Panc1 (cell line): Measurements from ENCODE around the gene OR52E8.

Source experiments
- POLR2AphosphoS5 ChIP-seq: IDR thresholded peaks from 2 replicates; pipeline ENCODE4 v1.6.1; 2012; ENCODE audit warnings: mild to moderate bottlenecking, low read depth, low read length, moderate library complexity
- TF ChIP-seq, protein P1 (sequence below): fragments of 450-650 bp; IDR thresholded peaks from 2 replicates; pipeline ENCODE4 v1.5.1; 2017; ENCODE audit warnings: mild to moderate bottlenecking
- TF ChIP-seq, protein P2 (sequence below), 2 experiments: IDR thresholded peaks; 2 replicates each; pipeline ENCODE4 v1.6.1; 2011 to 2012; ENCODE audit warnings: low read depth in 2 of 2, control low read depth in 1 of 2, low read length in 1 of 2, mild to moderate bottlenecking in 1 of 2, moderate library complexity in 1 of 2; ENCODE audit not compliant: insufficient read depth in 1 of 2

DNA sequence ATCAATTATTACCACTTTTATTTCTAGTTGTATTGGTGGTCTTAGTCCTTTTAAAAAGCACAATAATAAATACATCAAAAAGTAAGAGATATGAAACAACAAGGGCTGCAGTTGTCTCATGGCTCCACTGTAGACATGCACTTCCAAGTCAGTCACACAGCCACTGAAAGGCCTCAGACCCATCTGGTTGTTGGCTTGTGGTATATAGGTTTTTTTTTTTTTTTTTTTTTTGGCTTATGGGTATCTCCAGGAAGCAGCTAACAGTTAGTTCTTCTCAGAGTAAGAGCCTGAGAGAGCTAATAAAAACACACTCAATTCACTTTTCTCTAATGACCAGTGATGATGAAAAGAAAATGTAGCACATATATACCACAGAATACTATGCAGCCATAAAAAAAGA, 9.8 kb downstream of the OR52E8 start:
- TF ChIP-seq, protein P1, sequence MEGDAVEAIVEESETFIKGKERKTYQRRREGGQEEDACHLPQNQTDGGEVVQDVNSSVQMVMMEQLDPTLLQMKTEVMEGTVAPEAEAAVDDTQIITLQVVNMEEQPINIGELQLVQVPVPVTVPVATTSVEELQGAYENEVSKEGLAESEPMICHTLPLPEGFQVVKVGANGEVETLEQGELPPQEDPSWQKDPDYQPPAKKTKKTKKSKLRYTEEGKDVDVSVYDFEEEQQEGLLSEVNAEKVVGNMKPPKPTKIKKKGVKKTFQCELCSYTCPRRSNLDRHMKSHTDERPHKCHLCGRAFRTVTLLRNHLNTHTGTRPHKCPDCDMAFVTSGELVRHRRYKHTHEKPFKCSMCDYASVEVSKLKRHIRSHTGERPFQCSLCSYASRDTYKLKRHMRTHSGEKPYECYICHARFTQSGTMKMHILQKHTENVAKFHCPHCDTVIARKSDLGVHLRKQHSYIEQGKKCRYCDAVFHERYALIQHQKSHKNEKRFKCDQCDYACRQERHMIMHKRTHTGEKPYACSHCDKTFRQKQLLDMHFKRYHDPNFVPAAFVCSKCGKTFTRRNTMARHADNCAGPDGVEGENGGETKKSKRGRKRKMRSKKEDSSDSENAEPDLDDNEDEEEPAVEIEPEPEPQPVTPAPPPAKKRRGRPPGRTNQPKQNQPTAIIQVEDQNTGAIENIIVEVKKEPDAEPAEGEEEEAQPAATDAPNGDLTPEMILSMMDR: no peak
- TF ChIP-seq POLR2AphosphoS5: no peak
- TF ChIP-seq, protein P2, sequence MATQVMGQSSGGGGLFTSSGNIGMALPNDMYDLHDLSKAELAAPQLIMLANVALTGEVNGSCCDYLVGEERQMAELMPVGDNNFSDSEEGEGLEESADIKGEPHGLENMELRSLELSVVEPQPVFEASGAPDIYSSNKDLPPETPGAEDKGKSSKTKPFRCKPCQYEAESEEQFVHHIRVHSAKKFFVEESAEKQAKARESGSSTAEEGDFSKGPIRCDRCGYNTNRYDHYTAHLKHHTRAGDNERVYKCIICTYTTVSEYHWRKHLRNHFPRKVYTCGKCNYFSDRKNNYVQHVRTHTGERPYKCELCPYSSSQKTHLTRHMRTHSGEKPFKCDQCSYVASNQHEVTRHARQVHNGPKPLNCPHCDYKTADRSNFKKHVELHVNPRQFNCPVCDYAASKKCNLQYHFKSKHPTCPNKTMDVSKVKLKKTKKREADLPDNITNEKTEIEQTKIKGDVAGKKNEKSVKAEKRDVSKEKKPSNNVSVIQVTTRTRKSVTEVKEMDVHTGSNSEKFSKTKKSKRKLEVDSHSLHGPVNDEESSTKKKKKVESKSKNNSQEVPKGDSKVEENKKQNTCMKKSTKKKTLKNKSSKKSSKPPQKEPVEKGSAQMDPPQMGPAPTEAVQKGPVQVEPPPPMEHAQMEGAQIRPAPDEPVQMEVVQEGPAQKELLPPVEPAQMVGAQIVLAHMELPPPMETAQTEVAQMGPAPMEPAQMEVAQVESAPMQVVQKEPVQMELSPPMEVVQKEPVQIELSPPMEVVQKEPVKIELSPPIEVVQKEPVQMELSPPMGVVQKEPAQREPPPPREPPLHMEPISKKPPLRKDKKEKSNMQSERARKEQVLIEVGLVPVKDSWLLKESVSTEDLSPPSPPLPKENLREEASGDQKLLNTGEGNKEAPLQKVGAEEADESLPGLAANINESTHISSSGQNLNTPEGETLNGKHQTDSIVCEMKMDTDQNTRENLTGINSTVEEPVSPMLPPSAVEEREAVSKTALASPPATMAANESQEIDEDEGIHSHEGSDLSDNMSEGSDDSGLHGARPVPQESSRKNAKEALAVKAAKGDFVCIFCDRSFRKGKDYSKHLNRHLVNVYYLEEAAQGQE (IDR thresholded peaks at IDR 0.05; ENCODE audit: insufficient read depth in 1 of 2, low read depth in 2 of 2, low read length in 1 of 2): no peak
